HG03342 (cell line): ENCODE data around the gene RPS6KA2.

Experiments
- ATAC-seq: cut with Tn5 transposase; IDR thresholded peaks from one replicate; pipeline ENCODE4 v1.9.1; 2021; ENCODE audit warnings: mild to moderate bottlenecking, moderate library complexity; ENCODE audit not compliant: unreplicated experiment

RPS6KA2 gene

DNA sequence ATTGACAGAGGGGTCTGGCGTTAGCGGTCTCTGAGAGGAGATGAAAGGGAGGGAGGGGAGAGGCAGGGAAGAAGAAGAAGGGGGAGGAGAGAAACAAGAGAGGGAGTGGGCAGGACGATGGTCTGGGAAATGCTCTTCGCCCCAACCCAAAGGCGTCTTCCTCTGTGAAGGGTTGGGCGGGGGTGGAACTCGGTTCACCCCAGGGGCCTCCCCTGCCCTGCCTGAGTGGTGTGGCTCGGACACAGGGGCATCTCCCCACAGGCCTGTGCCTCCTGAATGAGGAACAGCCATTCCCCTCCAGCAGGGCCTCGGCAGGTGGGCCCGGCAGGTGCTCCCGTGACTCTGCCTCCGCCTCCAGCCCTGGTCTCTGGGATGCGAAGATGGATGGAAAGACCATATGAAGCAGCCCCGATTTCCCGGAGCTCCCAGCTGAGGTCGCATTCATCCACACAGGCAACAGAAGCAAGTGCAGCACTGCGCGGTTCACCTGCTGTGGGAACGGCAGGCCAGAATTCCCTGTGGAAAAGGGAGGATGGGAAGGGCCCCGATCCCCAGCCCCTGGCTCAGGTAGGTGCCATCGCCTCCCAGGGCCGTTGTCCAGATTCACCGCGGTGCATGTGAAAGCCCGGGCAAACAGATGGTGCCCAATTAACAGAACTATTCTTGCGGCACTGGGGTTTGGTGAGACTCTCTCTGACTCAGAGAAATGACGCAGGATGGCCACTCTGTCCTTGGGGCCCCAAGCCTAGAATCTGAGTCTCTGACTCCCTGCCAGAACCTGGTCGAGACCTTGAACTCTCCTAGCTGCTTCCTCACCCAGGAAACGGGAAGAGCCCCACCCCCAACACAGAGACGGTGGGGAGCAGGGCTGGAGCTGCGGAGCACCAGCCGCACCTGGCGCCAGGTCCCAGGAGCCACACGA, 29.4 kb upstream of the RPS6KA2 start:
- ATAC-seq, result no peak

DNA sequence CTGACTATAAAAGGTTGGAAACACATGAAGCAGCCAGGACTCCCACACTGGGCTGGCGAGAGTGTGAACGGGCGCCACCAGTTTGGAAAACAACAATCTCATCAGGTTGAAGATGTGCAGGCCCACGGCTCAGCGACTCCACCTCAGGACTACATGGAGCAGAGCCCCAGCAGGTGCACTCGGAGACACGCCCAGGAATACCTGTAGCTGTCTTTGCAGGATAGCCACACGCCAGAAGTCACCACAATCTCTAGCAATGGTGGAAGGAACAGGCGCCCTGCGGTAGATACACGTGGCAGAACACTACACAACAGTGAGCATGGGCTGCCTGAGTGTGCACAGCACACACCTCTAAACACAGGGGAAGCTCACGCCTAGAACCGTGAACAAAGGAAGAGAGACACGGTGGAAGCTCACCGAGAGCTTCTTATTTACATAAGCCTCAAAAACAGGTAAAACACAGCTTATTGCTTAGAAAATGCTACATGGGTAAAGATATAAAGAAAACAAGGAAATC, 28.7 kb upstream of the RPS6KA2 start:
- no peak for ATAC-seq

GRCh38 chr6:166655251-166655650, 28.2 kb upstream of the RPS6KA2 start:
- no peak for ATAC-seq

DNA sequence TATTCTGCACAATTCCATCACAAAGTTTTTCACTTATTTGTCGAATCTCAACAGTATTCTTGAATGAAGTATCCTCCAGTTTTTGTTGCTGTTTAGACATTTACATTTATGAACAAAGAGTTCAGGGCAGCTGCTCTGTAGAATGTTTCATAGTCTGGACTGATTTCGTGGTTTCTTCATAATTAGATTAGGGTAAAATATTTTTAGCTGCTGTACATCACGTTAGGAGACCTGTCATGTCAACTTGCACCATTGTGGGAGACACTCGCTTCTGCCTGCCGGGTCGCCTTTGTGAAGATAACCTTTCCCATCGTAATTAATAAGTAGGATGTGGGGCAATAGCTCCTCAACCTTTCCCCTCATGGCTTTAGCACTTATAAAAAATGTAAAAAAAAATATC, 27.5 kb upstream of the RPS6KA2 start:
- no peak for ATAC-seq

DNA sequence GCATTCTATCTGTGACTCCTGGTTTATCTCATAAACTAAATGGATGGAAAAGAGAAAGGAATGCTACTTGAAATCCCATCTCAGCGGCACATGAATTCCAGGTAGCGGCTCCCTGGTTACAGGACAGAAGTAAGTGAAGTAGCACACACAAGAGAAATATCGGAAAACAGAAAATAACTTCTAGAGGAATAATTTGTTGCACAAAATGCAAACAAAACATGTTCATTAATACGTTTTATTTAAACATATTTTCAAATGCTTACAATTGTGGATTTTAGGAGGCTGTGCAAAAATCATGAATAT, 26.5 kb upstream of the RPS6KA2 start:
- ATAC-seq, result no peak

DNA sequence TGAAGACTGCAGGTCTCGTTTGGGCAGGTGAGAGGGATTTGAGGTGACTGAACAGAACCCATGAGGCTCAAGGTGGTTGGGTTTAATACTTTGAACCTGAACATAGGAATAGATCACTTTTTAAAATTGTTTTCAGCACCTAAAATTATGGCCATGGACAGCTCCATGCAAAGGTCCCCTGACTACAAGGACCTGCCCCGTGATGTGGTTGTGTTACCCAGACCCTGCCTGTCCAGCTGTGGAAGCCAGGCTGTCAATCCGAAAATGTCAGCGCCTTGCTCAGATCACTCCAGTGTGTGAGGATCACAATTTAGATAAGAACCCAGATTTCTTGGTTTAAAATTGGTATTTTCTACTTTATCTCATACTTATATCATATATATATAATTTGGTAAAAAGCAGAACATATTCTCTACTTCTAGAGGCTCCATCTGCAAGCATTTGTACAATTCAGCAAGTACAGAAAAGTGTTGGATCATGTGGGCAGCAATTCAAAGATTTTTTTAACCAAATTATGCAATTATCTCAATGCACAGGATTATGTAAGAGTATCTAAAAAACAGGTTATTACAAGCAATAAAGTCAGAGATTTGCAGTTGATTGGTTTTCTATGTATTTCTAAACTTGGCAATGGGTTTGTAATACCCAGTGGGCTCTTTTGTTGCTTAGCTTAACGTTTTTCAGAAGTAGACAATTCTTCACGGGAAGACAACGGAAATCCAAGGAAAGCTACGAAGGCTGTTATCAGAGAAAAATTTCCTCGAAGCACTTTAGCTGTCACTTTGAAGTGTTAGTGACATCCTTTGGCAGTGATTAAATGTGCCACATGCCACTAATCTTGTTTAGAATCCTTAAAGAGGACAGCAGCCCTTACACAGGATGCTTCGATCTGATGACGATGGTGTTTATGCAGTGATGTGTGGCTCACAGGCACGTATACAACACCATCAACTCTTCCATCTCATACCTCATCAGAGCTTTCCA, 24.1 kb upstream of the RPS6KA2 start:
- ATAC-seq, result no peak

DNA sequence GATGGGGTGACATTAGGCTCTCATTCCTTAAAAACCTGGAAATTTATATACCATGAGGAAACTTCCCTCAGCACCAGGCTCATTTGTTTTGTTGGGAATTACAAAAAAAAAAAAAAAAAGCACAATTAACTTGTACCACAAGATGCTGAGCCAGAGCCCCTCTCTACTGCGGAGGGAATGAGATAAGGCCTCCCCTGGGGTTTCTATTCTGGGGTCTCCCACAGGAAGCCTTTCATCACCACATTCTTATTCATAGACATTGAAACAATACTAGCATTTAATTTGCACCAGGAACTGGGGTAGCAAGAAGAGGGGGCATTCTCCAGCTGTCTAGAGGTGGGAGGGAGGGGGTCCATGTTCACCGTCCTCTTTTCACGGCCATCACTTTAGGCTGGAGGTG, 23.0 kb upstream of the RPS6KA2 start:
- no peak for ATAC-seq

GRCh38 chr6:166648846-166649245, 21.8 kb upstream of the RPS6KA2 start:
- ATAC-seq, result no peak

DNA sequence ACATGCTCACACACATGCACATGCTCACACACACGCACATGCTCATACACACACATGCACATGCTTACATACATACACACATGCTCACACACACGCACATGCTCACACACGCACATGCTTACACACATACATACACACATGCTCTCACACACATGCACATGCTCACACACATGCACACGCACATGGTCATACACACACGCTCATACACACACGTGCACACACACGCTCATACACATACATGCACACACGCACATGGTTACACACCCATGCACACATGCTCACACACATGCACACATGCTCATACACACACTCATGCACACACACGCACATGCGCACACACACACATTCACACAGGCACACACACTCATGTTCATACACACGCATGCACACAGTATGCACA, 20.8 kb upstream of the RPS6KA2 start:
- ATAC-seq, result no peak

- no peak for ATAC-seq
These were observed 19.7 kb upstream of the RPS6KA2 start for GRCh38 chr6:166646716-166647115.

DNA sequence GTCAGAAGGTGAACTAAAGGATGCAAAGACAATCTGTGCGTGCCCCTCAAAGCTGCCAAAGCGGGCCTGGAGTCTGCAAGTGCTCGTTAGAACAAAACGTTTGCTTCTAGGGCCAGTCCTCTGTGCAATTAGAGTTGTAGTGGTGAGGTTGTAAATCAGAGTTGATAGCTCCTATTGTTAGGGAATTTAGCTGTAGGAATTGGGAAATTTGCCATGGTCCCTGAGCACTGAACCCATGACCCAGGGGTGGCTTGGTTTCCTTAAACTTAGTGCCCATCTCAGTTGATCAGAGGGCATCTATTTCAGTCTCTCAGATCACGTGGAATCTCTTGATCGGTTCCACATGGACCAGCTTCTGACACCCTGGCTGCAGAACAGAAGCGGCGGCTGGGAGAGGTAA, 18.8 kb upstream of the RPS6KA2 start:
- ATAC-seq, result no peak

- no peak for ATAC-seq
These were observed 17.6 kb upstream of the RPS6KA2 start for GRCh38 chr6:166644681-166645080.

DNA sequence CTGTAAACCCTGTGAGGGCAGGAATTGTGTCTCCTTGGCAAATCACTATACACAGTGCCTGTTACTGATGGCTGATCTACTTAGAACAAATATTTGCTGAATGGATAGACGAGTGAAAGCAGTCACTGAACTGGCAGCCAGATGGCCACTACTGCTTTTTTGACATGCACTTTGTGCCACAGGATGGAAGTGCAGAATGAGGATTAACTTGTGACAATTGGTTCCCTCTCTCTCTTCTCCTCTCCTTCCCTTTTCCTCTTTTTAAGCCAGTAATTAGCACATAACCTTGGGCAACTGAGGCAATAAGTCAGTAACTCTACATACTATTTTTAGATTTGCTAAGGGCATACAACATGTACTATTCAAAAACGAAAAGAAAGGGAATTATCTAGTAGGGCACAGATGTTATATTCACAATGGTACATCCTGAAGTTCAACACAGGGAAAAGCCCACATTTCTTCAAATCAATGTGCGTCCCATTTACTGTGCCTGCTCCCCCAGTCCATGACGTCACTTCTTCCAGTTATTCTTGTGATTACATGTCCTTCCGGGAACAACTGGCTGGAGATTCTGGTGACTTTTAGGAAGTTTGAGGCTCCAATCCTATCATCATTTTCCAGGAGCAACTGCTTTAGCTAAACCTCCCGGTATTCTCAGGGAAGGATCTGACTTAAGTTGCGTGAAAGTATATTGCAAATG, 17.0 kb upstream of the RPS6KA2 start:
- no peak for ATAC-seq

DNA sequence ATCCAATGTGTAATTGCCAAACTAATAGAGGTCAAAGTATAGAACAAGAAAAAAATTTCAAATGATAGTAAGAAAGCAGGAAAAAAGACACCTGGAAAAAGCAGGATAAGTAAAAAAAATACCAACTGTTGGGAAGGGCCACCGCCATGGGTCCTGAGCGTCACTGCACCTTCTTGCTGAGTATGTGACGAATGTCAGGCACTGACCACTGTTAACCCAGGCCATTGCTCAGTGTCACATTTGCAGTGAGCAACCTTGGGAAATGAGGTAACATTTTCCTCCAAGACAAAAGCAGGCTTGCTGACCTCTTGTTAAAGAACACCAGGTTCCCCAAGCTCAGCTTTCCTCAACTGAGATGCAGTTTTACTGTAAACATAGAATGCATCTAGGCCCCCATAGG, 15.6 kb upstream of the RPS6KA2 start:
- no peak for ATAC-seq

GRCh38 chr6:166640342-166641043, 13.4 kb upstream of the RPS6KA2 start:
- no peak for ATAC-seq

DNA sequence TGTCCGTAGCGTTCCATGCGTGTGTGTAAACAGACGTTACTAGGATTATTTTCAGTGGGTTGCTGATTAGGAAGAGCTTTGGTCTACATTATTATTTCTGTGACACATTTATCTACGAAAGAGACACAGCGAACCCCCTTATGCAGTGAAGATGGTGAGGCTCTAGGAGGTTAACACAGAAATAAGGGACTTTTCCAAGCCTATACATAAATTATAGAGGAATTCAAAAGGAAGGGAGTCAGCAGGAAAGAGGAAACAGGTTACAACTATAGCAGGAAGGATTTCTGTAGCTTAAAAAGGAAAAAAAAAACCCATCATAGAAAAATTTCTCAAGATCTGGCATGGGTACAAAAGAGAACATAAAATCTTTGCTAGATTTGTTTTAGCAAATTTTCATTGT, 12.9 kb upstream of the RPS6KA2 start:
- no peak for ATAC-seq

- ATAC-seq, result no peak
These were observed 11.5 kb upstream of the RPS6KA2 start for GRCh38 chr6:166638573-166638964.

GRCh38 chr6:166637812-166638572, 10.9 kb upstream of the RPS6KA2 start:
- ATAC-seq, result no peak

DNA sequence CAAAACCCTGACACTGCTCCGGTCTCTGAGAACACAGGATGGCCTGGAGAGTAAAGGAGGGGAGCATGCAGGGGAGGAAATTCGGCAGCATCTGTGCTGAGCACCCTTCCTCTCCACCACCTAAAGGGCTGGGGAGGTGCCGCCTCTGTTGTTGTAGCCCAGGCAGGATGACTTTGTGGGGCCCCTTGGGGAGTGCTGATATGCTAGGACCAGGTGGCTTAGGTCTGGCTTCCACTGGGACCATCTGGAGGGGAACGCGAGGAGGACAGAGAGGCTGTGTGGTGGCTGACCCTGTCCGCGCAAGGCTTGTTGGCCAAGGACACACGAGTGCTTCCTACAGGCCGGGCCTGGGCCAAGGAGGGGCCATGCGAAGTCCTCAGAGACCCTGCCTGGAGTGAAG, 9.9 kb upstream of the RPS6KA2 start:
- ATAC-seq, result no peak
